K562 (cell line): Measurements from ENCODE around the gene RSPH10B. TPM values are rescaled to one million over a fixed set of nuclear protein-coding genes. Genes with fewer than 3 reads are reported as not detected.
A peak's percentile ranks its signal among the peaks of the same experiment; 100 is the strongest.

Experiments
- C11orf30 ChIP-seq: fragments of 450-650 bp; IDR thresholded peaks from 2 replicates; pipeline ENCODE4 v1.6.1; 2016; ENCODE audit warnings: low read depth, mild to moderate bottlenecking
- CBFA2T3 ChIP-seq: fragments of 450-650 bp; IDR thresholded peaks from 2 replicates; pipeline ENCODE4 v1.6.1; 2017
- CBX2 ChIP-seq: fragments of 200-600 bp; sonication (generic); IDR thresholded peaks from one replicate; pipeline ENCODE4 v1.6.1; 2012; ENCODE audit warnings: mild to moderate bottlenecking, low read length, inconsistent platforms; ENCODE audit not compliant: insufficient read depth, poor library complexity, severe bottlenecking
- CBX8 ChIP-seq: fragments of 200-600 bp; sonication (generic); IDR thresholded peaks from 2 replicates; pipeline ENCODE4 v1.6.1; 2012; ENCODE audit warnings: borderline replicate concordance, mixed run types, low read depth, mild to moderate bottlenecking, moderate library complexity, mixed read lengths, low read length, control low read depth, inconsistent platforms; ENCODE audit not compliant: poor library complexity, severe bottlenecking; ENCODE audit errors: extremely low read depth
- CCNT2 ChIP-seq: IDR thresholded peaks from 2 replicates; pipeline ENCODE4 v1.6.1; 2011; ENCODE audit warnings: borderline replicate concordance, low read depth, mild to moderate bottlenecking, moderate library complexity, mixed read lengths, low read length; ENCODE audit not compliant: insufficient read length; ENCODE audit errors: extremely low read depth
- JUND ChIP-seq, 2 experiments: IDR thresholded peaks; 2 replicates in 1 of 2; 3 replicates in 1 of 2; pipeline ENCODE4 v1.6.1; 2011; ENCODE audit warnings: borderline replicate concordance in 2 of 2, low read depth in 2 of 2, low read length in 2 of 2, improper control_type of control experiment in 1 of 2, missing biosample characterization in 1 of 2, missing genetic modification characterization in 1 of 2, missing genetic modification reagents in 1 of 2
- KLF10 ChIP-seq: fragments of 250-450 bp; sonication (Bioruptor Pico); IDR thresholded peaks from 2 replicates; pipeline ENCODE4 v1.6.1; 2021; ENCODE audit warnings: matching md5 sums
- PRPF4 ChIP-seq: fragments of 200-400 bp; formaldehyde crosslinking; IDR thresholded peaks from one replicate; pipeline ENCODE4 v1.6.1; 2017; ENCODE audit warnings: low read length, low read depth, mild to moderate bottlenecking; ENCODE audit not compliant: insufficient read depth, poor library complexity, severe bottlenecking
- PTRF ChIP-seq: fragments of 450-650 bp; IDR thresholded peaks from 2 replicates; pipeline ENCODE4 v1.6.1; 2016; ENCODE audit warnings: mild to moderate bottlenecking, missing genetic modification characterization, missing compliant biosample characterization
- SIX5 ChIP-seq, 2 experiments: IDR thresholded peaks; 2 replicates each; pipeline ENCODE4 v1.6.1; 2011; ENCODE audit warnings: low read length in 2 of 2, borderline replicate concordance in 1 of 2, low read depth in 1 of 2, mild to moderate bottlenecking in 1 of 2, moderate library complexity in 1 of 2; ENCODE audit not compliant: insufficient read depth in 1 of 2
- SLC30A9 ChIP-seq: fragments of 250-450 bp; sonication (Bioruptor Pico); IDR thresholded peaks from 2 replicates; pipeline ENCODE4 v1.8.0; 2022; ENCODE audit warnings: mild to moderate bottlenecking, moderate library complexity
- SP1 ChIP-seq: sonication (generic); formaldehyde crosslinking; IDR thresholded peaks from 2 replicates; pipeline ENCODE4 v1.8.1; 2022; ENCODE audit warnings: mild to moderate bottlenecking, missing genetic modification reagents
- SRF ChIP-seq, 2 experiments: fragments of 250-450, 450-650 bp in 1 of 2; sonication (Bioruptor Pico) in 1 of 2; sonication (generic) in 1 of 2; formaldehyde crosslinking; IDR thresholded peaks; 2 replicates each; pipeline versions ENCODE4 v1.5.0 to v1.5.1; 2020 to 2022; ENCODE audit warnings: mild to moderate bottlenecking in 1 of 2, missing genetic modification reagents in 1 of 2
- TEAD1 ChIP-seq, 2 experiments: fragments of 450-650 bp in 1 of 2; sonication (generic) in 1 of 2; formaldehyde crosslinking; IDR thresholded peaks; 2 replicates each; pipeline versions ENCODE4 v1.4.0 to v1.8.0; 2020 to 2022; ENCODE audit warnings: mild to moderate bottlenecking in 2 of 2, missing genetic modification reagents in 1 of 2
- THRA ChIP-seq: fragments of 450-650 bp; IDR thresholded peaks from 2 replicates; pipeline ENCODE4 v1.6.1; 2017; ENCODE audit warnings: mild to moderate bottlenecking, moderate library complexity
- ZBTB12 ChIP-seq: fragments of 250-450 bp; sonication (Bioruptor Pico); IDR thresholded peaks from 2 replicates; pipeline ENCODE4 v1.4.0; 2020
- ZNF121 ChIP-seq: sonication (generic); formaldehyde crosslinking; conservative IDR thresholded peaks from 2 replicates; pipeline ENCODE4 v1.8.0; 2022; ENCODE audit warnings: missing genetic modification reagents
- ZNF277 ChIP-seq: fragments of 250-450 bp; sonication (Bioruptor Pico); IDR thresholded peaks from 2 replicates; pipeline ENCODE4 v1.8.0; 2022; ENCODE audit warnings: inconsistent platforms, mild to moderate bottlenecking, moderate library complexity, borderline replicate concordance
- ZNF324 ChIP-seq: fragments of 250-450 bp; sonication (Bioruptor Pico); IDR thresholded peaks from 2 replicates; pipeline ENCODE4 v1.4.0; 2020; ENCODE audit warnings: mild to moderate bottlenecking
- ZNF507 ChIP-seq: conservative IDR thresholded peaks from 2 replicates; pipeline ENCODE4 v1.6.1; 2017; ENCODE audit warnings: missing genetic modification characterization, missing compliant biosample characterization
- ZNF584 ChIP-seq: fragments of 200-800 bp; sonication (Bioruptor generic); IDR thresholded peaks from 2 replicates; pipeline ENCODE4 v1.6.1; 2016; ENCODE audit warnings: low read depth, mild to moderate bottlenecking, missing genetic modification characterization, missing compliant biosample characterization
- ZNF668 ChIP-seq: fragments of 250-450 bp; sonication (Bioruptor Pico); IDR thresholded peaks from 2 replicates; pipeline ENCODE4 v1.8.0; 2022; ENCODE audit warnings: mild to moderate bottlenecking, inconsistent platforms
- polyA plus RNA-seq, 8 experiments: library from polyadenylated mRNA; depleted of rRNA in 4 of 8; stranded (reverse) in 5 of 8; unstranded in 3 of 8; fragments of >200 nt; fragmentation: Nextera tagmentation in 2 of 8; fragmentation: Illumina TruSeq in 1 of 8; extraction: Ambion mirVana in 2 of 8; extraction: Trizol in 1 of 8; gene quantifications; 2 replicates each; pipeline versions ENCODE4 v1.2.1 to v1.2.3, GENCODE V29; 2011 to 2014; ENCODE audit warnings: inconsistent platforms in 1 of 8, missing spikeins in 1 of 8
- total RNA-seq, 7 experiments: library from RNA; depleted of rRNA in 6 of 7; stranded (reverse); fragments of >200 nt in 6 of 7; fragmentation: Illumina TruSeq in 2 of 7; extraction: Trizol in 2 of 7; gene quantifications; 2 replicates each; pipeline versions ENCODE4 v1.2.1 to v1.2.3, GENCODE V29; 2011 to 2021; ENCODE audit warnings: low replicate concordance in 1 of 7

The RSPH10B gene
- total and polyA plus RNA-seq, 9 of the 15 experiments (the other 6 are each of a cell fraction or from before 2014, with no cell fraction given) = 0.01 to 0.09 TPM; not detected in 7

- TF ChIP-seq ZNF668 (CRISPR knock-in tag) (peak; percentile 5; the same call in 1 of the 2 replicates), ZNF121 (CRISPR knock-in tag) (no peak), CBX8 (no peak), SLC30A9 (CRISPR knock-in tag) (no peak), TEAD1 (CRISPR knock-in tag; IDR thresholded peaks at IDR 0.05) (peak in 1 of 2 experiments; percentile 10; a peak in 1 of 4 replicates), CBX2 (no peak), CBFA2T3 (no peak), ZNF277 (CRISPR knock-in tag) (no peak), THRA (no peak), CCNT2 (no peak), ZNF584 (CRISPR knock-in tag) (peak; percentile 97), SRF (CRISPR knock-in tag; IDR thresholded peaks at IDR 0.05) (no peak), ZBTB12 (CRISPR knock-in tag) (peak; percentile 44; the same call in 1 of the 2 replicates), SIX5 (IDR thresholded peaks at IDR 0.05; ENCODE audit: borderline replicate concordance in 1 of 2, insufficient read depth in 1 of 2, low read depth in 1 of 2, low read length in 2 of 2) (no peak), SP1 (CRISPR knock-in tag) (no peak), PTRF (peak; percentile 65), C11orf30 (no peak), JUND (IDR thresholded peaks at IDR 0.05; ENCODE audit: borderline replicate concordance, low read depth, low read length) (peak; percentile 73; the same call in 1 of the 2 replicates), JUND (tag; IDR thresholded peaks at IDR 0.05; ENCODE audit: borderline replicate concordance, low read depth, low read length) (peak; percentile 43; the same call in 1 of the 3 replicates), KLF10 (no peak), ZNF324 (CRISPR knock-in tag) (no peak), ZNF507 (no peak), PRPF4 (no peak)
Measured at GRCh38 chr7:6015917-6016652, 45.6 kb upstream of the RSPH10B start (continued).
